Right ventricle myocardium superior (tissue), 1 donor: ENCODE results near the gene CNTNAP5. TPM values are rescaled to one million over a fixed set of nuclear protein-coding genes. Genes with fewer than 3 reads are reported as not detected.
"Not testable (repeated sequence)": the region's sequence is repeated elsewhere in the genome, so short reads cannot be mapped to it uniquely, and the experiment has no call there.

Experiments used
- ATAC-seq: fragments of 200-7000 bp; cut with Tn5 transposase; one replicate; pipeline ENCODE4 v1.9.1; 2020; ENCODE audit warnings: mild to moderate bottlenecking; ENCODE audit not compliant: poor library complexity
- DNase-seq: peaks from one replicate; pipeline ENCODE4 v3.0.0-alpha.2; 2020
- intact Hi-C: fragments of 100-400 bp; cut with DNase I; formaldehyde crosslinking; loops from one replicate; pipeline ENCODE4 v1.11.2; 2022
- total RNA-seq: library from RNA; stranded (reverse); fragmentation: NEBNext Ultra II Directional; extraction: Animal tissue kit (Norgen Biotek cat#: 25700); gene quantifications from one replicate; pipeline ENCODE4 v1.2.1, GENCODE V29; 2021
- donor health status: DM: no; HTN: yes; CAD: no; lungs with severe emphysema.

The CNTNAP5 gene
- total RNA-seq, 1 donor from 2014 or later: not detected

- ATAC-seq (no peak), DNase-seq (no peak)
- intact Hi-C loops: no loop called here
Observed at GRCh38 chr2:124343827-124344498, 318.9 kb downstream of the CNTNAP5 start.

- ATAC-seq (no peak), DNase-seq (no peak)
- intact Hi-C loops: no loop called here
Observed at GRCh38 chr2:124347209-124347608, 322.1 kb downstream of the CNTNAP5 start.

- no peak for DNase-seq
- no peak for ATAC-seq
- intact Hi-C loops: no loop called here
Observed at GRCh38 chr2:124353656-124354055, 328.6 kb downstream of the CNTNAP5 start.

- intact Hi-C loops: no loop called here
- DNase-seq: no peak
Observed at GRCh38 chr2:124354466-124354865, 329.4 kb downstream of the CNTNAP5 start.

GRCh38 chr2:124361966-124362365 is 336.9 kb downstream of the CNTNAP5 start:
- ATAC-seq, DNase-seq, intact Hi-C loops: not testable (repeated sequence)

More at GRCh38 chr2:124354466-124354865, 329.4 kb downstream of the CNTNAP5 start:
- no peak for ATAC-seq

- DNase-seq (no peak), ATAC-seq (no peak)
- intact Hi-C loops: no loop called here
Observed at GRCh38 chr2:124369181-124369580, 344.1 kb downstream of the CNTNAP5 start.

GRCh38 chr2:124380221-124380749 is 355.2 kb downstream of the CNTNAP5 start:
- ATAC-seq (no peak), DNase-seq (no peak)
- intact Hi-C loops: no loop called here

GRCh38 chr2:124382067-124382618 is 357.1 kb downstream of the CNTNAP5 start:
- no peak for ATAC-seq
- no peak for DNase-seq
- intact Hi-C loops: no loop called here

GRCh38 chr2:124395961-124396360 is 370.9 kb downstream of the CNTNAP5 start:
- intact Hi-C loops: no loop called here
- ATAC-seq (no peak), DNase-seq (no peak)

- ATAC-seq: no peak
- DNase-seq: no peak
- intact Hi-C loops: no loop called here
Observed at GRCh38 chr2:124402274-124402673, 377.2 kb downstream of the CNTNAP5 start.

- DNase-seq, ATAC-seq, intact Hi-C loops: not testable (repeated sequence)
Observed at GRCh38 chr2:124407836-124408534, 382.9 kb downstream of the CNTNAP5 start.

- intact Hi-C loops: no loop called here
- no peak for DNase-seq
- no peak for ATAC-seq
Observed at GRCh38 chr2:124424074-124424473, 399.0 kb downstream of the CNTNAP5 start.

GRCh38 chr2:124426122-124426521 is 401.0 kb downstream of the CNTNAP5 start:
- no peak for ATAC-seq
- intact Hi-C loops: no loop called here

GRCh38 chr2:124426625-124427024 is 401.5 kb downstream of the CNTNAP5 start:
- intact Hi-C loops: no loop called here
- no peak for DNase-seq
- no peak for ATAC-seq

More at GRCh38 chr2:124426122-124426521, 401.0 kb downstream of the CNTNAP5 start:
- DNase-seq: no peak

GRCh38 chr2:124437811-124438210 is 412.7 kb downstream of the CNTNAP5 start:
- intact Hi-C loops: no loop called here
- DNase-seq (no peak), ATAC-seq (no peak)

GRCh38 chr2:124450481-124450880 is 425.4 kb downstream of the CNTNAP5 start:
- intact Hi-C loops: no loop called here
- ATAC-seq: no peak
- DNase-seq: no peak

GRCh38 chr2:124476291-124476690 is 451.2 kb downstream of the CNTNAP5 start:
- DNase-seq (no peak), ATAC-seq (no peak)
- intact Hi-C loops: no loop called here

GRCh38 chr2:124478761-124479160 is 453.7 kb downstream of the CNTNAP5 start:
- DNase-seq: no peak
- intact Hi-C loops: no loop called here
- no peak for ATAC-seq

- intact Hi-C loops: no loop called here
- DNase-seq (no peak), ATAC-seq (no peak)
Observed at GRCh38 chr2:124480958-124481357, 455.9 kb downstream of the CNTNAP5 start.

- intact Hi-C loops: no loop called here
- DNase-seq: no peak
- ATAC-seq: no peak
Observed at GRCh38 chr2:124482044-124482443, 457.0 kb downstream of the CNTNAP5 start.
